Fibroblast of skin of back (primary cell): ENCODE results near the gene WASL.
"Not testable (repeated sequence)": the region's sequence is repeated elsewhere in the genome, so short reads cannot be mapped to it uniquely, and the experiment has no call there.

Experiments
- DNase-seq: peaks from one replicate; pipeline ENCODE4 v3.0.0-alpha.2; 2013

The WASL gene

GRCh38 chr7:123768493-123768892 lies 19.7 kb upstream of the WASL start:
- no peak for DNase-seq

DNA sequence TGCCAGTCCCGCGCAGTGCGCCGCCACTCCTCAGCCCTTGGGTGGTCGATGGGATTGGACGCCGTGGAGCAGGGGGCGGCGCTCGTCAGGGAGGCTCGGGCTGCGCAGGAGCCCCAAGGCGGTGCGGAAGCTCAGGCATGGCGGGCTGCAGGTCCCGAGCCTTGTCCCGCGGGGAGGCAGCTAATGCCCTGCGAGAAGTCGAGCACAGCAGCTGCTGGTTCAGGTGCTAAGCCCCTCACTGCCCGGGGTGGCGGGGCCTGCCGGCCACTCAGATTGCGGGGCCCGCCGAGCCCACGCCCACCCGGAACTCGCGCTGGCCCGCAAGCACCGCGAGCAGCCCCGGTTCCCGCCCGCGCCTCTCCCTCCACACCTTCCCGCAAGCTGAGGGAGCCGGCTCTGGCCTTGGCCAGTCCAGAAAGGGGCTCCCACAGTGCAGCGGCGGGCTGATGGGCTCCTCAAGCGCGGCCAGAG lies 14.4 kb upstream of the WASL start:
- DNase-seq: no peak

DNA sequence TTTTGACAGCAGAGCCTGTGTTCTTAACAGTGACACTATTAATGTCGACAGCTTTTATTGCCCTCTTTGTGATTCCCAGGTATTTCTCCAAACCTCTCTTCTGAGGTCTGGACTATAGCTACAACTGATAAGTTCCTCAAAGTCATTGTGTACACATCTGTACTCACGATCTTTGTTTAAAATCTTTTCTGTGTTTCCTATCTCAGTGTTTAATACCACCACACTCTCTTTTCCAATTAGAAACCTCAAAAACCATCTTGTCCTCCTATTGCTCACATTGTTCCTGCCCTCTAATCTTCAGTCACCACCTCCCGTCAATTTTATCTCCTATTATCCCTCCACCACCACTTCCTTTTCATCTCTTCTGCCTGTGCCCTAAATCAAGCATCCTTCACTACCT lies 12.9 kb upstream of the WASL start:
- DNase-seq: no peak

DNA sequence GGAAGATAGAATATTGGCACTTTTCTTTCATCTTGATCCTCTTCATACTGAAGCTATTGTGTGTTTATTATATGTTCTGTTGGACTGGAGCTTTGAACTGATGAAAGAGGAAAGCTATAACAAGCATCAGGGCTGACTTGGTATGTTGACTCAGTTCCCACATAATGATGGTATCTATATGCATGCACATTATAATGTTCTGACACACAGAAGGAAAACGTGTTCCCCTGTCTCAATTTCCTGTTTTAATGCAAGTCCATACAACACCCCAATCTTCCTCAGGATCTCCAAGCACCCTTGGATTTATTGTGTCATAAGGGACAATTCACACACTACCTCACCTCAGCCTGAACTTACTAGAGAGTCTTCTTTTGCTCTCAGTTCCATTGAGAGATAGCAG lies 8.3 kb upstream of the WASL start:
- DNase-seq: peak; percentile 7

DNA sequence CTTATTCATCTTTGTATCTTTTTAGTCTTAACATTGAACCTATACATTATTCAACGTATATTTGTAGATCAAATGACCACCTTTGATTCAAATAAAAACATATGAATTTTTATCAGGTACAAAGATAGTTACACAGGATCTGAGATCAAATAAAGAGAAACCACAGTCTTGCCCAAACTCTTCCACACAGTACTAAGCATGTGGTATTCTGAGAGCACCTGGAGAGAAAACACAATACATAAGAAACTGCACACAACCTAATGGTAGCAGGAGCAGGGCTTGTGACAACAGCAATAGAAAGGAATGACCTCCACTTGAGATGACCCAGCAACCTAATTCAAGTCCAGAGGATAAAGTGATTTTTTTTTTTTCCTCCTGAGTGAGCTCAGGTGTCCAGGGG lies 6.5 kb upstream of the WASL start:
- DNase-seq: no peak

DNA sequence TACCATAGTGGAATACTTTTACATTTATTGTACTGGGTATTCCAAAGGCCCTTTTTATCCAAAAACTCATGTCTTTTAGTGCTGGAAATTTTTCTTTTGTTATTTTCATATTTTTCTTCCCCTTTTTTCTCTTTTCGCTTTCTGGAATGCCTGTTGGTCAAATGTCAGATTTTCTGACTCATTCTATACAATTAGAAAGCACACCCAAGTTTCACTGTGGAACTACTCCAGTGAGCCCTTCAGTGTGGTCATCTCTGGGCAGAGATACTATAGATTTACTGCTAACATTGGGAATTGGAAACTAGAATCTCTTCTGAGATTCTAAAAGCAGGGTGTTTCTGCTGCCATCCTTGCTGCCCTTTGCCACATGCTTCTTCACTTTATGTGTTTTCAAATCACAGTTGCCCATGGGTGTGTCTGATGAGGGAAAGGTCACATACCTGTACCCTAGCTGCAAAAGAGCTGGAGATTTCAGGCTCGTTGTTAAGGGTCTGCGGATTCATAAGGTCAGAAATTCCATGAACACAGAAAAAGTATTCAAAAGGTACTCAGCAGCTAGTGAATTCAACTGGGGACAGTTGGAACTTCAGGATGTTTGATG lies 5.6 kb upstream of the WASL start:
- no peak for DNase-seq

DNA sequence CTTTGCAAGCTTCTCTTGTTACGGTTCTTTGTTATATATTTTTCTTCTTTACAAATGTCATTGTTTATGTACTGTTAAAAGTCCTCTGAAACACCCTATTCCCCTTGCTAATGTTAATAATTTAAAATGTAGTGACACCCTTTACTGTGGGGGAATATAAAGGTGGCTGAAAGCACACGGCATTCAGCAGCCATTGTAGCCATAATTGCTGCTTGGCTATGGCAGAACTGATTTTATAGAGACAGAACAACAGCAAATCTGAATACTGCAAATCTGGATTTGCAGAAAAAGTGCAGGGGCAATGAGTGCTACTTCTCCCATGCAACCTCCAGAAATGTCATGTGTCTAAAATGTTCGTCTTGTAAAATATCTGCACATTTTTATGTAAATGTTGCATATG lies 3.7 kb upstream of the WASL start:
- no peak for DNase-seq

DNA sequence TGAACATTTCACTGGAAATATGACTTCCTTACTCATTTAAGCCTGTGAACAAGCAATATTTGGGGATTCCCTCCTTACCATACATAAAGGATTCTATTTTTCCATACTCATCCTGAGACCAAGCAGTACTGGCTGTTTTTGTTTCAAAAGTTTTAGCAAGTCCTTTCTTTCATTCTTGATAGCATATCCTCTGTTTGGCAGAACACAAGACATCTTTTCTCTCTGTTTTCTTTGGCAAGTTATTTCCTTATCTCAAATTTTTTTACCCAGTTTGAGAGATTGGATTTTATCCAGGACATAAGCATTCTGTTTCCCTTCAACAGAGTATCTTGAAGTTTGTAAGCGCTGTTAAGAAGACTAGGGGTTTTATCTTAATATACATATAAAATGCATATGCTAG lies 3.0 kb upstream of the WASL start:
- DNase-seq: peak; percentile 10

DNA sequence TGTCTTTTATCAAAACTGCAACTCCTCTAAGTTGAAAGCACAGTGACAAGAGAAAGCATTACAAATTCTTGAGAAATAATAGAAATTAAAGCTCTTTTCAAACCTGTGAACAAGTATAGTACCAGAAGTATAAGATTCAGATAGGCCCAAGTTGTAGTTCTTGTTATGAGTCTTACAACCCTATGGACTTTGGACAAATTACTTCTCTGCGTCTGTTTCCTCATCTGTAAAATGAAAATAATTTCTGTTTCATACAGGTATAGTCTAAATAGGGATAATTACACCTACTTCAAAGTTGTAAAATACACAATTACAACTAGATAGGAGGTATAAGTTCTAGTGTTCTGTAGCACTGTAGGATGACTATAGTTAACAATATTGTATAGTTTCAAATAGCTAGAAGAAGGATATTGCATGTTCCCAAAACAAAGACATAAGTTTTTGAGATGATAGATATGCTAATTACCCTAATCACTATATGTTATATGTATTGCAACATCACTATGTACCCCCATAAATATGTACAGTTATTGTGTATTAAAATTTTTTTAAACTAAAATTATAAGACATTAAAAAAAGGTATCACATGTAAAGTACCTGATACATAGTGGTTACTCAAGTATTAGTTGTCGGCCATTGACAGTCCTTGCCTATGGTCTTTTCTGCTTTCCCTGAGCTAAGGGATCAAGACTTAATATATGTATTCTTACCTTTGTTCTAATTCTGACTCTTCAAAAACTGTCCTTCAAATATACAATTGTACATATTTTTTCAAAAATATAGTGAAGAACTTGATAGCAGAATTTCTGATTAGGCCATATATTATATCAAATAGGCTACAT lies 1.8 kb upstream of the WASL start:
- no peak for DNase-seq

DNA sequence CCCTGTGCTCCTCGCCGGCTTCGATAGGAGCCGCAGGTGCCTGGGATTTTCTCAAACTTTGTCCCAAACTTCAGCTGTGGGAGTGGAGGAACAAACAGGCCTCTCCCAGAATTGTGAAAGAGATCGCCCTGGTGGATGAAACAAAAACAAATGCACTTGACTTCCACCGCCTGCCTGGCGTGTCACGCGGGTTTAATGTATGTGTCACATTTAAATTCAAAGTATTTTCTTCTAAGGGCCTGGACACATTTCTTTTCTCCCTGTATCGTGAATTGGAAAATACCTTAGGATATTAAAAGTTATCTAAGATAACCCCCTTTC lies 694 bp upstream of the WASL start:
- DNase-seq: peak; percentile 73

DNA sequence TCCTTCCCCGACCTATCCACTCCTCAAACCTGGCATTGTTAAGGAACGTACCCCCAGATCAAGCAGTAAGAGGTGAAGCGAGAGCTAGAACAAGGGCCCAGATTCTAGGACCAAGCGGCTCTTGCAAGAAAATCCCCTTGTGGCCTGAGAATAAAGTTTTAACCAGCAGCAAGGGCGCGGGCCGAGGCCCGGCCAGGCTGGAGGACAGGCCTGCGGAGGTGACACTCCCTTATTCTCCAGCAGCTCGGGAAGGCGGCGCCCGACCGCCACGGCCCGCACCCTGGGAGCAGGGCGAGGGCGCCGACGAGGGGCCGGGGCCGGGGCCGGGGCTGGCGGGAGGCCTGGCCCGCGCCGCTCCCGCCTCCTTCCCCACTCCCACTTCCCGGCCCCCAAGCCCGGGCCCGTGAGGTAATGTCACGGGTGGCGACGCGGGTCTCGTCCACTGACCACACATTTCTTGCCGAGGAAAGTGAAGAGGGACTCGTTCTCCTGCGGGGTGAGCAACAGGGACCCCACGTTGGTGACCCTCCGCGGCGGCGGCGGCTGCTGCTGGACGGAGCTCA lies 551 bp downstream of the WASL start:
- DNase-seq: peak; percentile 33

DNA sequence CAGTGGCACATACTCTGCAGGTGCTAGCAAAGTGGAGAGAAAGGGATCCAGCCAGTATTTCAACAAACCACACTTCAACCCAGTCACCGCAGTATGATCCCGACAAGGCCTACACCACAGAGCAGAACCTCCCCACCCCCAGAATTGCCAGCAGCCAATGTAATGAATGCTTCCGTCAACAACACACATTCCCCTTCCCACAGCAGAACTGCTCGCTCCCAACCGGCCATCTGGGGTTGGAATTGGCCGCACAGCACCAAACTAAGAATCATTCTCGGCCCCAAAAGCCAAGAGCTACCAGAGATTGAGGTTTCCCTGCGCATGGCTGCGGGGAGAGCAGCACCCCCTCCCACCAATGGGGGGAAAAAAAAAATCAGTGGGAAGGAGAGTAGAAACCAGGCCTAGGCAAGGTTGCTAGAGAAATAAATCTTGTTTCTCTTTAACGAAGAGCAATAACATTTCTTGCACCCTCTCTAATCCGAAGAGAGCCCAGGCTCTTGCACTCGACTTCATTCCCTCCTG lies 1.1 kb downstream of the WASL start:
- peak; percentile 78 for DNase-seq

- DNase-seq: no peak
These were observed 1.8 kb downstream of the WASL start for GRCh38 chr7:123746931-123747488.

DNA sequence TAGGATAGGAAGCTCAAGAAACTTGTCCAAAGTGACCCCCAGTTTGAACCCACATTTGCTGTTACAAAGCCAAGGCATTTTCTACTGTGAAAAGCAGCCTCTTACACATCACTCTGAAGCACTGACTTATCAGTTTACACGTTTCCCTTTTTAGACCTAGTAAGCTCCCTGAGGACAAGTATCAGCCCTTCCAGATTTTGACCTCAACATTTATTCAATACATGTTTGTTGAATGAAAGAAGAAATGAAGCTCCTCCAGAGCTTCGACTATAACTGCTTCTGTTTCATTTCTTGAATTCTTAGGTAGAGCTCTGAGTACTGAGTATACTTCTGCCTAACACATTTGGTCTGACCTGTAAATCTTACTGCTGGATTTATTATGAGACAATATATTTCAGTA lies 2.7 kb downstream of the WASL start:
- no peak for DNase-seq

- no peak for DNase-seq
These were observed 3.4 kb downstream of the WASL start for GRCh38 chr7:123745437-123745836.

GRCh38 chr7:123744416-123744815 lies 4.4 kb downstream of the WASL start:
- DNase-seq: no peak

DNA sequence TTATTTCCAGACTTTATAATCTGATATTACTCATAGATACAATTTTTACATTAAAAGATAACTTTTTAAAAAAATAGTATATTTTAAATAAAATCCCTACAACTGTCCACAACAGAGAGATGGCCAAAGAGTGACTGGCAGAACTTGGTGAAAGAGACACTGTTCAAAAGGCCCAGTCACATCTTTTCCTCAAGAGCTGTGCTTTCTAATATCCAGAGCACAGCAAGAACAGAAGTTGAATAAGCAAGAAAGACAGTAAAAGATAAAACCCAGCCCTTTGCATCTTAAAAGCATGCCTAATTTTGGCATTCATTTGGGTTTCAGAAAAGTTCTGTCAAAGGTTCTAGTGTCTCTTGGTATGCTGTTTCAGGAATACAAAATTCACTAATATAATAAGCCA lies 6.9 kb downstream of the WASL start:
- DNase-seq: no peak

DNA sequence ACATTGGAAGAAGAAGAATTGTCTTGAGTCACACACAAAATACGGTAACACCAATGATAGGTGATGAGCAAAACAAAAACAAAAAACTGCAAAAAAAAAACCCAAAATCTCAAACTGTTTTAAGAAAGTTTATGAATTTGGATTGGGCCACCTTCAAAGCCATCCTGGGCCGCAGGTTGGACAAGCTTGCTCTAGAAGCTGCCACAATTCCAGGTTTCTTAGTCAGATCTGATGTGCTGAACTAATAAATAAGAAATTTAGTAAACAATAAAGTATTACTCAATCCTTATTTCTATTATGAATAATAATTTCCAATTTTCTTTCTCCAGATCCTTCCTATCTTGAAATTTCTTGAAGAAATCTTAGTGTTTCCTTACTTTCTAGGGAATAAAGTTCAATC lies 10.0 kb downstream of the WASL start:
- no peak for DNase-seq

DNA sequence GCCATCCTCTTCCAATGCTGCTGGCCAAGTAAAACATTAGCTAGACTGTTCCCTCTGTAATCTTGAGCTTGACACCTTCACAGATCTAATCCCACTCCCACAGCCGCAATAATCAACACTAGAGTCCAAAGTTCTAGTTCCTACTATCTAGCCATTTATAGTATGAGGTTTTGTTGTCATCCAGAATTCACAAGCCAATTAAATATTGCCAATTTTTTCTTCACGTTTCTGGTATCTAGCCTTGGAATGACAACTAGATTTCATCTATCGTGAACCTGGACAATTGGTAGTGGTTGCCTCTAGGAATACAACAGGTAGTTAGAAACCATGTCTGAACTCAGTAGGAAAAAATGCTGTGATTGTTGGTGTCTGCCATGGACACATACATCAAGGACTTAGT lies 10.4 kb downstream of the WASL start:
- DNase-seq: no peak

- not testable (repeated sequence) for DNase-seq
These were observed 11.6 kb downstream of the WASL start for GRCh38 chr7:123737168-123737674.

DNA sequence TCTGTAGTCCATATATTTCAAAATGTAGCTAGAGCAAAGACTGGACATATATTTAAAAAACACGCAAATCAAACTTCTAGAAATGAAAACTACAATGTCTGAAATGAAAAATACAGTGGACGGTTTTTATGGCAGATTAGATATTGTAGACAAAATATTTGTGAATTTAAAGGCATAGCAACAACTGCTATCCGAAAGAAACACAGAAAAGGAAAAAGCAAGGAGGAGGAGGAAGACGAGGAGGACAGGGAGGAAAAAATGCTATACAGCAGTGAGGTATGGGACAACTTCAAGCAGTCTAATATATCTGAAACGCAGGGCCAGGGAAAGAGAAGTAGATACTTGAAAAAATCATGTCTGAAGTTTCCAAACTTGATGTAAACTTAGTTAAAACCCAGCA lies 13.3 kb downstream of the WASL start:
- no peak for DNase-seq

GRCh38 chr7:123734498-123734897 lies 14.3 kb downstream of the WASL start:
- no peak for DNase-seq

GRCh38 chr7:123732413-123733091 lies 16.3 kb downstream of the WASL start:
- no peak for DNase-seq
